ENCODE results near the gene TAS2R1. TPM values are rescaled to one million over a fixed set of nuclear protein-coding genes. Genes with fewer than 3 reads are reported as not detected.

The TAS2R1 gene, protein sequence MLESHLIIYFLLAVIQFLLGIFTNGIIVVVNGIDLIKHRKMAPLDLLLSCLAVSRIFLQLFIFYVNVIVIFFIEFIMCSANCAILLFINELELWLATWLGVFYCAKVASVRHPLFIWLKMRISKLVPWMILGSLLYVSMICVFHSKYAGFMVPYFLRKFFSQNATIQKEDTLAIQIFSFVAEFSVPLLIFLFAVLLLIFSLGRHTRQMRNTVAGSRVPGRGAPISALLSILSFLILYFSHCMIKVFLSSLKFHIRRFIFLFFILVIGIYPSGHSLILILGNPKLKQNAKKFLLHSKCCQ
- not detected for total RNA-seq

DNA sequence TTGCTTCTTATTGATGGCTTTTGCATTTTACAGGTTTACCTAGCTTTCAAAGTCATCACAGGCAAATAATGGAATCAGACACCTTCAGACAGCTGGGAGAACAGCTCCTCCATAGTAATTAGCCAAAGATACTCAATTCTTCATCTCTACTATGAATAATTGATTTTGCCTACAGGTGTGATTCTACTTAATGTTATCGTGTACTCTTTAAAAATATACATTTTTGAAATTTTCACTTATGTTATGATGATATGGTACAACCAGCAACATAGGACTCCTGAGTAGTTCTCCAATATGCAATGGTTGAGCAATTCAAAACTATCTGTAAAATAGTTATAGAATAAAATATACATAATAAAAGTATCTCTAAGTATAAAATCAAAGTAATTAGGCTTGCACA lies at the start of gene TAS2R1:
TAS2R1 (minus strand) TSS at position 101 of the 400 bp plus-strand sequence. CDS start 319 bp downstream, outside the sequence.
- Histone ChIP-seq H3K9me3 (peaks cover 0 to 10% of the 10 kb centered on the region in 2 donors), H3K27ac (no peak within 1 kb of the TSS), H3K36me3 (no peaks in the 10 kb centered on the region), H3K4me3 (no peak within 1 kb of the TSS), H3K27me3 (no peaks in the 10 kb centered on the region), H3K4me1 (no peaks in the 10 kb centered on the region)
- TF ChIP-seq POLR2A (IDR thresholded peaks at IDR 0.05) (no peak), POLR2AphosphoS5 (IDR thresholded peaks at IDR 0.05) (no peak)
- TF ChIP-seq, protein P1, sequence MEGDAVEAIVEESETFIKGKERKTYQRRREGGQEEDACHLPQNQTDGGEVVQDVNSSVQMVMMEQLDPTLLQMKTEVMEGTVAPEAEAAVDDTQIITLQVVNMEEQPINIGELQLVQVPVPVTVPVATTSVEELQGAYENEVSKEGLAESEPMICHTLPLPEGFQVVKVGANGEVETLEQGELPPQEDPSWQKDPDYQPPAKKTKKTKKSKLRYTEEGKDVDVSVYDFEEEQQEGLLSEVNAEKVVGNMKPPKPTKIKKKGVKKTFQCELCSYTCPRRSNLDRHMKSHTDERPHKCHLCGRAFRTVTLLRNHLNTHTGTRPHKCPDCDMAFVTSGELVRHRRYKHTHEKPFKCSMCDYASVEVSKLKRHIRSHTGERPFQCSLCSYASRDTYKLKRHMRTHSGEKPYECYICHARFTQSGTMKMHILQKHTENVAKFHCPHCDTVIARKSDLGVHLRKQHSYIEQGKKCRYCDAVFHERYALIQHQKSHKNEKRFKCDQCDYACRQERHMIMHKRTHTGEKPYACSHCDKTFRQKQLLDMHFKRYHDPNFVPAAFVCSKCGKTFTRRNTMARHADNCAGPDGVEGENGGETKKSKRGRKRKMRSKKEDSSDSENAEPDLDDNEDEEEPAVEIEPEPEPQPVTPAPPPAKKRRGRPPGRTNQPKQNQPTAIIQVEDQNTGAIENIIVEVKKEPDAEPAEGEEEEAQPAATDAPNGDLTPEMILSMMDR (IDR thresholded peaks at IDR 0.05), result no peak
- intact Hi-C loops (cut with DNase I; ENCODE audit: low total_unique reads), result no loop called here
- no peak for DNase-seq (ENCODE audit: low spot score in 2 of 2)

DNA sequence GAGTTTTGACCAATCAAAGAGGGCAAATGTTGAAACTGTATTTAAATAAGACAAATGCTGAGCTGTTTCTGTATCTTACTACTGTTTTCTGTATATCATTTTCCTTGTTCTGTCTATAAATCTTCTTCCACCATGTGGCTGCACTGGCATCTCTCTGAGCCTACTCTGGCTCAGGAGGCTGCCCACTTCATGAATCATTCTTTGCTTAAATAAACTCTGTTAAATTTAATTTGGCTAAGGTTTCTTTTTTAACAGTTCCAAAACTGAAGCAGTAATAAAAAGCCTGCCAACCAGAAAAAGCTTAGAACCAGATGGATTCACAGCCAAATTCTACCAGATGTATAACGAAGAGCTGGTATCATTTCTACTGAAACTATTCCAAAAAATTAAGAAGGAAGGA lies 40.2 kb upstream of the TAS2R1 start:
- no peaks in the 10 kb centered on the region for H3K27me3 ChIP-seq

DNA sequence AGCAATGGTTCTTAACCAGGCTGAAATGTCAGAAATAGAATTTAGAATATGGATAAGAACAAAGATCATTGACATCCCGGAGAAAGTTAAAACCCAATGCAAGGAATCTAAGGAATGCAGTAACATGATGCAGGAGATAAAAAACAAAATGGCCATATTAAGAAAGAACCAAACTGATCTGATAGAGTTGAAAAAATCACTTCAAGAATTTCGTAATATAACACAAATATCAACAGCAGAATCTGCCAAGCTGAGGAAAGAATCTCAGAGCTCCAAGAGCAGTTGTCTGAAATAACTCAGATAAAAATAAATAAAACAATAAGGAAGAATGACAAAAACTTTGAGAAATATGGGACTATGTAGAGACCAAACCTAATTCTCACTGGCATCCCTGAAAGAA lies 37.8 kb upstream of the TAS2R1 start:
- no peak for DNase-seq (ENCODE audit: low spot score in 2 of 2)
- Histone ChIP-seq H3K4me1 (no peaks in the 10 kb centered on the region), H3K36me3 (no peaks in the 10 kb centered on the region), H3K27ac (no peak overlapping the region), H3K9me3 (no peaks in the 10 kb centered on the region), H3K4me3 (no peak overlapping the region), H3K27me3 (peaks cover 0 to 3% of the 10 kb centered on the region in 2 donors)
- intact Hi-C loops (cut with DNase I; ENCODE audit: low total_unique reads), result no loop called here
- TF ChIP-seq POLR2AphosphoS5 (IDR thresholded peaks at IDR 0.05), result no peak
- TF ChIP-seq POLR2A (IDR thresholded peaks at IDR 0.05), result no peak
- TF ChIP-seq, protein P1 (IDR thresholded peaks at IDR 0.05), result no peak

More for the DNA sequence above, 40.2 kb upstream of the TAS2R1 start:
- no peak for TF ChIP-seq POLR2A (IDR thresholded peaks at IDR 0.05)
- TF ChIP-seq, protein P1 (IDR thresholded peaks at IDR 0.05), result no peak
- TF ChIP-seq POLR2AphosphoS5 (IDR thresholded peaks at IDR 0.05), result no peak
- DNase-seq (ENCODE audit: low spot score in 2 of 2), result no peak
- Histone ChIP-seq H3K4me3 (no peak overlapping the region), H3K36me3 (no peaks in the 10 kb centered on the region), H3K27ac (no peak overlapping the region), H3K4me1 (no peaks in the 10 kb centered on the region), H3K9me3 (peaks cover 0 to 1% of the 10 kb centered on the region in 2 donors)
- intact Hi-C loops (cut with DNase I; ENCODE audit: low total_unique reads), result no loop called here

DNA sequence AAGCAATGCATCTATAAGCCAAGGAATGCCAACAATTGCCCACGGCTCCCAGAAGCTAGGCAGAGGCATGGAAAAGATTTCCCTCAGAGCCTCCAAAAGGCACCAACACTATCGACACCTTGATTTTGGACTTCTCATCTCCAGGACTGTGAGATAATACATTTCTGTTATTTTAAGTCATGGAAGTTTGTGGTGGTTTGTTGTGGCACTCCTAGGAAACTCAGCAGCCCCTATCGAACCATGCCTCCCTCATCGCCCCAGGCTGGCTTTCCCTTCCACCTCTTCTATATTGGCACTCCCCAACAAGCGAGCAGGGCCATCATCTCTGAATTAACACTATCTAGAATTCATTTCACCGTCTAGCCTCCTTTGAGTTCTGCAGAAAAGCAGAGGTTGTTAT lies 33.7 kb upstream of the TAS2R1 start:
- no peak overlapping the region for H3K27ac ChIP-seq
- intact Hi-C loops (cut with DNase I; ENCODE audit: low total_unique reads), result no loop called here
- no peak for TF ChIP-seq POLR2A (IDR thresholded peaks at IDR 0.05)
- TF ChIP-seq, protein P1 (IDR thresholded peaks at IDR 0.05), result no peak
- no peak for TF ChIP-seq POLR2AphosphoS5 (IDR thresholded peaks at IDR 0.05)

DNA sequence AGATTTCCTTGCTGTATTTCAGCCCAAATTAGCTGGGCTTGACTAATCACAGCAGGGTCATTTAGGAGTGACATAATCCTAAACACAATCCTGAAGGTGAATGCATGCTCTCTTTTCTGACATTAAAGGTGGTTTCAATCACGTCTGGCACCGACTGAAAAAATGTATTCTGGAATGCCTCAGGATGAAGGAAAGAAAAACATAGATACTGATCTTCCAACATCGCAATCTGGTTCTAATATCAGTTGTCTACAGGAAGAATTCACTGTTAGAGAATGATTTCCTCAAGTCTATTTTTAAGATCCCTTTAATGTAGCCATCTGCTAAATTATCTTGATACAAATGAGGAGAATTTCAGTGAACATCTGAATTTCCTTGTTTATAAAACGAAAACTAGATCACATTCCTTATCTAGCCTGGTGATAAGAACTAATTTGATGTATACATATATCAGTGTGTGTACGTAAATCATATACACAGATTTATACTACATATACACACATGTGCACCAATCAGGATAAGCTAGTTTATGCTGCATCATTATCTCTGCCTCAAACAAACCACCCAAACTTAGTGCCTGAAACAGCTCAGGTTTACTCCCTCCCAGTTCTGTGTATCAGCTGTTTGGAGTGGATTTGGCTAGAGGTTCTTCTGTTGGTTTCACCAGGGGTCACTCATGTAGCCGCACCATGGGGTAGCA lies 31.3 kb upstream of the TAS2R1 start:
- peaks cover 0 to 3% of the 10 kb centered on the region in 2 donors for H3K27me3 ChIP-seq
- TF ChIP-seq POLR2A (IDR thresholded peaks at IDR 0.05), result no peak
- no peak for TF ChIP-seq POLR2AphosphoS5 (IDR thresholded peaks at IDR 0.05)
- TF ChIP-seq, protein P1 (IDR thresholded peaks at IDR 0.05), result no peak

More for the DNA sequence above, 33.7 kb upstream of the TAS2R1 start:
- Histone ChIP-seq H3K27me3 (peaks cover 0 to 3% of the 10 kb centered on the region in 2 donors), H3K4me3 (no peak overlapping the region), H3K36me3 (no peaks in the 10 kb centered on the region), H3K9me3 (peaks cover 0 to 4% of the 10 kb centered on the region in 2 donors), H3K4me1 (no peaks in the 10 kb centered on the region)
- no peak for DNase-seq (ENCODE audit: low spot score in 2 of 2)

More for the DNA sequence above, 31.3 kb upstream of the TAS2R1 start:
- intact Hi-C loops (cut with DNase I; ENCODE audit: low total_unique reads), result no loop called here
- no peak overlapping the region for H3K4me3 ChIP-seq
- H3K36me3 ChIP-seq, result no peaks in the 10 kb centered on the region
- no peak overlapping the region for H3K27ac ChIP-seq
- no peaks in the 10 kb centered on the region for H3K4me1 ChIP-seq
- H3K9me3 ChIP-seq, result peaks cover 0 to 4% of the 10 kb centered on the region in 2 donors
- no peak for DNase-seq (ENCODE audit: low spot score in 2 of 2)

All from breast epithelium (tissue), 4 donors.